Stomach (tissue), 9 donors: ENCODE results near the gene NAV2. TPM values are rescaled to one million over a fixed set of nuclear protein-coding genes. Genes with fewer than 3 reads are reported as not detected.
A peak's percentile ranks its signal among the peaks of the same experiment; 100 is the strongest.
"Not testable (repeated sequence)": the region's sequence is repeated elsewhere in the genome, so short reads cannot be mapped to it uniquely, and the experiment has no call there.

ENCODE experiments used
- DNase-seq, 2 donors: peaks; one replicate each; pipeline versions ENCODE4 v3.0.0 to v3.0.0-alpha.2; 2013 to 2019
- H3K27ac ChIP-seq, 5 donors: fragments of 200-600 bp in 4 of 5; sonication (generic) in 4 of 5; one replicate each; pipeline ENCODE4 v1.5.1; 2013 to 2019; ENCODE audit warnings: mild to moderate bottlenecking in 1 of 5, moderate library complexity in 1 of 5
- H3K27me3 ChIP-seq, 3 donors: fragments of 200-600 bp; sonication (generic); one replicate each; pipeline ENCODE4 v1.5.1; 2017 to 2019; ENCODE audit warnings: mixed run types in 1 of 3
- H3K36me3 ChIP-seq, 4 donors: fragments of 200-600 bp; sonication (generic); 1 replicate in 3 of 4; 2 replicates in 1 of 4; pipeline ENCODE4 v1.5.1; 2016 to 2019
- H3K4me1 ChIP-seq, 4 donors: fragments of 200-600 bp; sonication (generic); one replicate each; pipeline ENCODE4 v1.5.1; 2016 to 2019
- H3K4me3 ChIP-seq, 4 donors: fragments of 200-600 bp; sonication (generic) in 3 of 4; one replicate each; pipeline ENCODE4 v1.5.1; 2016 to 2019; ENCODE audit warnings: mild to moderate bottlenecking in 1 of 4
- H3K9me3 ChIP-seq, 4 donors: fragments of 200-600 bp; sonication (generic); one replicate each; pipeline ENCODE4 v1.5.1; 2016 to 2019
- CTCF ChIP-seq, 7 experiments: fragments of 450-650 bp in 4 of 7; fragments of 200-600 bp in 3 of 7; sonication (generic) in 3 of 7; IDR thresholded peaks; one replicate each; pipeline ENCODE4 v1.5.1; 2016 to 2019; ENCODE audit warnings: antibody characterized with exemption in 7 of 7, control low read depth in 2 of 7, mild to moderate bottlenecking in 1 of 7
- EP300 ChIP-seq: sonication (generic); formaldehyde crosslinking; IDR thresholded peaks from one replicate; pipeline ENCODE4 v1.6.1; 2017; ENCODE audit warnings: antibody characterized with exemption
- POLR2A ChIP-seq, 4 donors: fragments of 450-650 bp; IDR thresholded peaks; one replicate each; pipeline ENCODE4 v1.6.1; 2016; ENCODE audit warnings: antibody characterized with exemption in 4 of 4, control low read depth in 2 of 4, mild to moderate bottlenecking in 1 of 4, moderate library complexity in 1 of 4
- POLR2AphosphoS5 ChIP-seq, 3 donors: sonication (generic); formaldehyde crosslinking; IDR thresholded peaks; one replicate each; pipeline ENCODE4 v1.6.1; 2016; ENCODE audit warnings: antibody characterized with exemption in 3 of 3
- WGBS, 5 donors: extraction: QIAGEN DNeasy Blood & Tissue Kit in 3 of 5; methylation state at CpG; one replicate each; pipeline versions ENCODE4 v1.1.5 to v1.1.7; 2013 to 2018; 5-methylcytosine and 5-hydroxymethylcytosine counted together
- intact Hi-C: fragments of 100-400 bp; cut with DNase I; formaldehyde crosslinking; loops from one replicate; pipeline ENCODE4 v1.15.1; 2023; ENCODE audit warnings: low total_unique reads
- polyA plus RNA-seq, 3 donors: library from polyadenylated mRNA; stranded (reverse); fragments of 200-250 nt; gene quantifications; one replicate each; pipeline ENCODE4 v1.2.3, GENCODE V29; 2013
- total RNA-seq, 5 donors: library from RNA; depleted of rRNA; stranded (reverse); fragments of >200 nt; gene quantifications; one replicate each; pipeline versions ENCODE4 v1.1.0 to v1.2.3, GENCODE V29; 2014 to 2016
- donor health status: healthy with polysubstance abuse.
- donor health status: Bipolar disorder and iron deficiency.
- donor health status: healthy.

Gene NAV2
- total and polyA plus RNA-seq, 8 donors, result 1.8 to 92.4 (median 7.9) TPM

- intact Hi-C loops, result no loop called here
- Histone ChIP-seq H3K4me3 (no peak overlapping the region), H3K36me3 (peaks cover 0 to 18% (median 6%) of the 10 kb centered on the region in 4 donors), H3K9me3 (no peaks in the 10 kb centered on the region), H3K27ac (no peak overlapping the region), H3K4me1 (peaks cover 0 to 27% (median 2%) of the 10 kb centered on the region in 4 donors), H3K27me3 (no peaks in the 10 kb centered on the region)
- WGBS, 5 donors, result 90 to 98% (median 93%) methylated on average over 3 of the region's 3 CpGs
- TF ChIP-seq POLR2A (IDR thresholded peaks at IDR 0.05) (no peak), EP300 (no peak), POLR2AphosphoS5 (IDR thresholded peaks at IDR 0.05) (no peak), CTCF (IDR thresholded peaks at IDR 0.05) (no peak)
- DNase-seq, result no peak
Observed at GRCh38 chr11:19959210-19959609, 246.6 kb downstream of the NAV2 start.

- H3K4me1 ChIP-seq, result peaks cover 0 to 23% (median 0%) of the 10 kb centered on the region in 4 donors
- no peak for DNase-seq
- H3K4me3 ChIP-seq, result no peak overlapping the region
- H3K36me3 ChIP-seq, result peaks cover 0 to 18% (median 7%) of the 10 kb centered on the region in 4 donors
- WGBS, 5 donors, result 83 to 95% (median 88%) methylated on average over 8 to 10 of the region's 10 CpGs
- no peak overlapping the region for H3K27ac ChIP-seq
- intact Hi-C loops, result no loop called here
- no peaks in the 10 kb centered on the region for H3K9me3 ChIP-seq
- TF ChIP-seq CTCF (IDR thresholded peaks at IDR 0.05), result no peak
- no peak for TF ChIP-seq POLR2A (IDR thresholded peaks at IDR 0.05)
- TF ChIP-seq POLR2AphosphoS5 (IDR thresholded peaks at IDR 0.05), result no peak
- no peak for TF ChIP-seq EP300
- no peaks in the 10 kb centered on the region for H3K27me3 ChIP-seq
Observed at GRCh38 chr11:19959648-19960059, 247.0 kb downstream of the NAV2 start.

- H3K9me3 ChIP-seq, intact Hi-C loops, H3K27ac ChIP-seq, H3K27me3 ChIP-seq, DNase-seq, H3K4me3 ChIP-seq: not testable (repeated sequence)
- 93 to 100% (median 98%) methylated on average over 3 of the region's 3 CpGs for WGBS, 5 donors
- peaks cover 0 to 21% (median 0%) of the 10 kb centered on the region in 4 donors for H3K4me1 ChIP-seq
- H3K36me3 ChIP-seq, result peaks cover 0 to 25% (median 9%) of the 10 kb centered on the region in 4 donors
Observed at GRCh38 chr11:19960410-19960809, 247.8 kb downstream of the NAV2 start.

GRCh38 chr11:19961225-19961624 is 248.6 kb downstream of the NAV2 start:
- peak overlapping the region in 1 of 5 donors; percentile 3 for H3K27ac ChIP-seq
- no peaks in the 10 kb centered on the region for H3K9me3 ChIP-seq
- WGBS, 5 donors, result 72 to 84% (median 78%) methylated on average over 4 of the region's 4 CpGs
- peaks cover 0 to 33% (median 13%) of the 10 kb centered on the region in 4 donors for H3K36me3 ChIP-seq
- DNase-seq, result no peak
- intact Hi-C loops, result no loop called here
- TF ChIP-seq POLR2AphosphoS5 (IDR thresholded peaks at IDR 0.05) (no peak), EP300 (no peak), POLR2A (IDR thresholded peaks at IDR 0.05) (no peak), CTCF (IDR thresholded peaks at IDR 0.05) (no peak)
- no peaks in the 10 kb centered on the region for H3K27me3 ChIP-seq
- no peak overlapping the region for H3K4me3 ChIP-seq
- H3K4me1 ChIP-seq, result peaks cover 0 to 12% (median 0%) of the 10 kb centered on the region in 4 donors

- no peak for TF ChIP-seq EP300
- TF ChIP-seq POLR2AphosphoS5 (IDR thresholded peaks at IDR 0.05), result no peak
- no peak for TF ChIP-seq POLR2A (IDR thresholded peaks at IDR 0.05)
- no peak for TF ChIP-seq CTCF (IDR thresholded peaks at IDR 0.05)
Observed at GRCh38 chr11:19962053-19962800, 249.6 kb downstream of the NAV2 start.

More at GRCh38 chr11:19962053-19962800, 249.6 kb downstream of the NAV2 start:
- Histone ChIP-seq H3K27me3 (no peaks in the 10 kb centered on the region), H3K36me3 (peaks cover 0 to 38% (median 17%) of the 10 kb centered on the region in 4 donors), H3K27ac (peak overlapping the region in 2 of 5 donors; percentile 26 to 37), H3K4me3 (no peak overlapping the region), H3K9me3 (no peaks in the 10 kb centered on the region), H3K4me1 (peaks cover 0 to 10% (median 0%) of the 10 kb centered on the region in 4 donors)
- DNase-seq, result no peak
- WGBS, 5 donors, result 89 to 95% (median 92%) methylated on average over 4 of the region's 4 CpGs
- intact Hi-C loops, result no loop called here
